ENCODE results near the gene C2orf78. TPM values are rescaled to one million over a fixed set of nuclear protein-coding genes. Genes with fewer than 3 reads are reported as not detected.
"Not testable (repeated sequence)": the region's sequence is repeated elsewhere in the genome, so short reads cannot be mapped to it uniquely, and the experiment has no call there.

Gene C2orf78
- total RNA-seq, 1 donor from 2014 or later: not detected

GRCh38 chr2:73770725-73771124 is 13.3 kb upstream of the C2orf78 start:
- intact Hi-C loops (cut with micrococcal nuclease): no loop called here
- CTCF ChIA-PET: no interaction called here
- POLR2A ChIA-PET: no interaction called here
- no peak for TF ChIP-seq CTCF (IDR thresholded peaks at IDR 0.05)
- ATAC-seq (ENCODE audit: low read depth): no peak
- H3K27ac Mint-ChIP-seq: no peak overlapping the region
- no peak overlapping the region for H3K4me3 Mint-ChIP-seq
- H3K36me3 Mint-ChIP-seq (ENCODE audit: low read depth): peaks cover 82% of the 10 kb centered on the region
- H3K27me3 Mint-ChIP-seq: no peaks in the 10 kb centered on the region
- DNase-seq: no peak
- H3K4me1 Mint-ChIP-seq: no peaks in the 10 kb centered on the region
- H3K9me3 Mint-ChIP-seq: no peaks in the 10 kb centered on the region

- Mint-ChIP-seq H3K9me3 (no peaks in the 10 kb centered on the region), H3K27ac (no peak overlapping the region), H3K4me3 (no peak overlapping the region), H3K36me3 (ENCODE audit: low read depth) (peaks cover 81% of the 10 kb centered on the region), H3K27me3 (no peaks in the 10 kb centered on the region), H3K4me1 (peaks cover 4% of the 10 kb centered on the region)
- intact Hi-C loops (cut with micrococcal nuclease): no loop called here
- DNase-seq (no peak), ATAC-seq (ENCODE audit: low read depth) (no peak)
- TF ChIP-seq CTCF (IDR thresholded peaks at IDR 0.05): no peak
- POLR2A ChIA-PET: no interaction called here
- CTCF ChIA-PET: no interaction called here
Observed at GRCh38 chr2:73772819-73773218, 11.2 kb upstream of the C2orf78 start.

- DNase-seq (no peak), ATAC-seq (ENCODE audit: low read depth) (no peak)
- ChIA-PET CTCF (no interaction called here), POLR2A (interaction anchor here (0.7 kb wide), 1 partner anchor 468 kb away, joined by 5 read pairs; no protein-coding TSS in a partner anchor)
- Mint-ChIP-seq H3K4me3 (no peak overlapping the region), H3K4me1 (peaks cover 26% of the 10 kb centered on the region), H3K36me3 (ENCODE audit: low read depth) (peaks cover 60% of the 10 kb centered on the region), H3K27ac (no peak overlapping the region), H3K27me3 (no peaks in the 10 kb centered on the region), H3K9me3 (no peaks in the 10 kb centered on the region)
- no peak for TF ChIP-seq CTCF (IDR thresholded peaks at IDR 0.05)
- intact Hi-C loops (cut with micrococcal nuclease): no loop called here
Observed at GRCh38 chr2:73776381-73776780, 7.6 kb upstream of the C2orf78 start.

GRCh38 chr2:73776869-73777519 is 7.0 kb upstream of the C2orf78 start:
- Mint-ChIP-seq H3K9me3 (no peaks in the 10 kb centered on the region), H3K4me3 (peak overlapping the region; percentile 15), H3K27me3 (no peaks in the 10 kb centered on the region), H3K4me1 (peaks cover 26% of the 10 kb centered on the region), H3K36me3 (ENCODE audit: low read depth) (peaks cover 57% of the 10 kb centered on the region), H3K27ac (no peak overlapping the region)
- POLR2A ChIA-PET: no interaction called here
- ATAC-seq (ENCODE audit: low read depth): no peak
- CTCF ChIA-PET: no interaction called here
- intact Hi-C loops (cut with micrococcal nuclease): no loop called here
- DNase-seq: no peak
- TF ChIP-seq CTCF (IDR thresholded peaks at IDR 0.05): no peak

GRCh38 chr2:73778867-73779466 is 5.0 kb upstream of the C2orf78 start:
- POLR2A ChIA-PET: interaction anchor here (0.6 to 1.3 kb wide), 4 partner anchors 42 to 692 kb away, joined by 3 to 5 read pairs (median 5); partner anchors contain the start of genes STAMBP and TPRKB
- Mint-ChIP-seq H3K4me1 (peaks cover 26% of the 10 kb centered on the region), H3K4me3 (peak overlapping the region; percentile 98), H3K36me3 (ENCODE audit: low read depth) (peaks cover 39% of the 10 kb centered on the region), H3K27ac (peak overlapping the region; percentile 96)
- H3K27me3 Mint-ChIP-seq; DNase-seq; CTCF ChIA-PET; intact Hi-C loops (cut with micrococcal nuclease); ATAC-seq (ENCODE audit: low read depth); H3K9me3 Mint-ChIP-seq: not testable (repeated sequence)
